Measurements from ENCODE around the gene CSF3R. TPM values are rescaled to one million over a fixed set of nuclear protein-coding genes. Genes with fewer than 3 reads are reported as not detected.

The CSF3R gene
- total RNA-seq, 1 donor from 2014 or later, result 0.20 TPM

- no peaks in the 10 kb centered on the region for H3K4me1 ChIP-seq (ENCODE audit: insufficient read depth, low read length)
- no peak overlapping the region for H3K9ac ChIP-seq (ENCODE audit: low read length)
- Mint-ChIP-seq H3K4me1 (ENCODE audit: low read depth, unreplicated experiment) (no peaks in the 10 kb centered on the region), H3K4me3 (ENCODE audit: unreplicated experiment) (no peak overlapping the region), H3K9me3 (ENCODE audit: unreplicated experiment) (no peaks in the 10 kb centered on the region), H3K27me3 (ENCODE audit: low read depth, unreplicated experiment) (peaks cover 20% of the 10 kb centered on the region), H3K36me3 (ENCODE audit: low read depth, unreplicated experiment) (no peaks in the 10 kb centered on the region), H3K27ac (ENCODE audit: unreplicated experiment) (no peak overlapping the region)
- DNase-seq (ENCODE audit: low read depth) (no peak), FAIRE-seq (no peak)
- H3K79me2 ChIP-seq (ENCODE audit: insufficient read depth, low read length), result no peaks in the 10 kb centered on the region
- H3K27ac ChIP-seq (ENCODE audit: low read depth, low read length), result no peak overlapping the region
- no peak overlapping the region for H2AFZ ChIP-seq (ENCODE audit: low read depth, low read length)
- H4K20me1 ChIP-seq (ENCODE audit: insufficient read depth, low read length), result no peaks in the 10 kb centered on the region
- H3K36me3 ChIP-seq (ENCODE audit: insufficient read depth, low read length), result no peaks in the 10 kb centered on the region
- H3K4me3 ChIP-seq (ENCODE audit: insufficient read depth, low read depth, low read length), result no peak overlapping the region
- peaks cover 14% of the 10 kb centered on the region for H3K27me3 ChIP-seq (ENCODE audit: insufficient read depth, low read length)
- TF ChIP-seq EZH2 (IDR thresholded peaks at IDR 0.05; ENCODE audit: insufficient read depth, low read length) (no peak), CTCF (IDR thresholded peaks at IDR 0.05; ENCODE audit: insufficient read depth, low read depth, low read length) (no peak)
- no peaks in the 10 kb centered on the region for H3K9me3 ChIP-seq (ENCODE audit: insufficient read depth, low read depth, low read length)
- H3K4me2 ChIP-seq (ENCODE audit: low read length), result no peak overlapping the region
These were observed 25.5 kb upstream of the CSF3R start for GRCh38 chr1:36508257-36508656.

- Histone ChIP-seq H3K27me3 (ENCODE audit: insufficient read depth, low read length) (peaks cover 14% of the 10 kb centered on the region), H3K4me2 (ENCODE audit: low read length) (no peak overlapping the region), H2AFZ (ENCODE audit: low read depth, low read length) (no peak overlapping the region), H3K4me1 (ENCODE audit: insufficient read depth, low read length) (no peaks in the 10 kb centered on the region), H3K79me2 (ENCODE audit: insufficient read depth, low read length) (no peaks in the 10 kb centered on the region), H3K27ac (ENCODE audit: low read depth, low read length) (no peak overlapping the region), H4K20me1 (ENCODE audit: insufficient read depth, low read length) (no peaks in the 10 kb centered on the region), H3K4me3 (ENCODE audit: insufficient read depth, low read depth, low read length) (no peak overlapping the region), H3K9me3 (ENCODE audit: insufficient read depth, low read depth, low read length) (no peaks in the 10 kb centered on the region), H3K36me3 (ENCODE audit: insufficient read depth, low read length) (no peaks in the 10 kb centered on the region), H3K9ac (ENCODE audit: low read length) (no peak overlapping the region)
- H3K9me3 Mint-ChIP-seq (ENCODE audit: unreplicated experiment), result no peaks in the 10 kb centered on the region
- no peak overlapping the region for H3K27ac Mint-ChIP-seq (ENCODE audit: unreplicated experiment)
- no peak overlapping the region for H3K4me3 Mint-ChIP-seq (ENCODE audit: unreplicated experiment)
- DNase-seq (ENCODE audit: low read depth), result no peak
- no peak for FAIRE-seq
- no peak for TF ChIP-seq EZH2 (IDR thresholded peaks at IDR 0.05; ENCODE audit: insufficient read depth, low read length)
- no peak for TF ChIP-seq CTCF (IDR thresholded peaks at IDR 0.05; ENCODE audit: insufficient read depth, low read depth, low read length)
- H3K36me3 Mint-ChIP-seq (ENCODE audit: low read depth, unreplicated experiment), result no peaks in the 10 kb centered on the region
- no peaks in the 10 kb centered on the region for H3K4me1 Mint-ChIP-seq (ENCODE audit: low read depth, unreplicated experiment)
- peaks cover 19% of the 10 kb centered on the region for H3K27me3 Mint-ChIP-seq (ENCODE audit: low read depth, unreplicated experiment)
These were observed 23.7 kb upstream of the CSF3R start for GRCh38 chr1:36506276-36506920.

GRCh38 chr1:36503733-36504132 is 21.0 kb upstream of the CSF3R start:
- H3K4me1 ChIP-seq (ENCODE audit: insufficient read depth, low read length), result no peaks in the 10 kb centered on the region
- FAIRE-seq, result no peak
- H3K79me2 ChIP-seq (ENCODE audit: insufficient read depth, low read length), result no peaks in the 10 kb centered on the region
- Mint-ChIP-seq H3K27ac (ENCODE audit: unreplicated experiment) (no peak overlapping the region), H3K4me1 (ENCODE audit: low read depth, unreplicated experiment) (no peaks in the 10 kb centered on the region), H3K9me3 (ENCODE audit: unreplicated experiment) (no peaks in the 10 kb centered on the region), H3K36me3 (ENCODE audit: low read depth, unreplicated experiment) (no peaks in the 10 kb centered on the region), H3K4me3 (ENCODE audit: unreplicated experiment) (no peak overlapping the region), H3K27me3 (ENCODE audit: low read depth, unreplicated experiment) (peaks cover 21% of the 10 kb centered on the region)
- TF ChIP-seq CTCF (IDR thresholded peaks at IDR 0.05; ENCODE audit: insufficient read depth, low read depth, low read length) (no peak), EZH2 (IDR thresholded peaks at IDR 0.05; ENCODE audit: insufficient read depth, low read length) (no peak)
- no peak overlapping the region for H3K27ac ChIP-seq (ENCODE audit: low read depth, low read length)
- no peaks in the 10 kb centered on the region for H3K9me3 ChIP-seq (ENCODE audit: insufficient read depth, low read depth, low read length)
- no peaks in the 10 kb centered on the region for H3K36me3 ChIP-seq (ENCODE audit: insufficient read depth, low read length)
- H2AFZ ChIP-seq (ENCODE audit: low read depth, low read length), result no peak overlapping the region
- no peak overlapping the region for H3K4me3 ChIP-seq (ENCODE audit: insufficient read depth, low read depth, low read length)
- DNase-seq (ENCODE audit: low read depth), result no peak
- peaks cover 15% of the 10 kb centered on the region for H3K27me3 ChIP-seq (ENCODE audit: insufficient read depth, low read length)
- no peak overlapping the region for H3K9ac ChIP-seq (ENCODE audit: low read length)
- H4K20me1 ChIP-seq (ENCODE audit: insufficient read depth, low read length), result no peaks in the 10 kb centered on the region
- H3K4me2 ChIP-seq (ENCODE audit: low read length), result no peak overlapping the region

Measured in astrocyte (in vitro differentiated cells and primary cell).